GM23338 (cell line): ENCODE measurements around the gene TBL1XR1. TPM values are rescaled to one million over a fixed set of nuclear protein-coding genes. Genes with fewer than 3 reads are reported as not detected.

Experiments
- ATAC-seq: fragments of 200-7000 bp; cut with Tn5 transposase; 3 replicates; pipeline ENCODE4 v1.9.1; 2020
- DNase-seq: peaks from one replicate; pipeline ENCODE4 v3.0.0-alpha.2; 2015; ENCODE audit warnings: low spot score
- H2AFZ ChIP-seq: fragments of 200-600 bp; sonication (generic); 2 replicates; pipeline ENCODE4 v1.8.0; 2016; ENCODE audit warnings: antibody characterized with exemption, mild to moderate bottlenecking, moderate library complexity
- H3F3A ChIP-seq: fragments of 200-600 bp; sonication (generic); replicated peaks from 2 replicates; pipeline ENCODE4 v1.8.0; 2017; ENCODE audit warnings: antibody characterized with exemption, mixed run types, low read depth
- H3K27ac ChIP-seq: fragments of 200-600 bp; sonication (generic); 2 replicates; pipeline ENCODE4 v1.6.1; 2016; ENCODE audit warnings: low read depth
- H3K27me3 ChIP-seq: fragments of 200-600 bp; sonication (generic); 2 replicates; pipeline ENCODE4 v1.8.0; 2016; ENCODE audit warnings: mild to moderate bottlenecking, mixed run types, moderate library complexity; ENCODE audit not compliant: insufficient read depth
- H3K36me3 ChIP-seq: fragments of 200-600 bp; sonication (generic); 2 replicates; pipeline ENCODE4 v1.8.0; 2016; ENCODE audit warnings: mild to moderate bottlenecking; ENCODE audit not compliant: insufficient read depth
- H3K4me1 ChIP-seq: fragments of 200-600 bp; sonication (generic); 2 replicates; pipeline ENCODE4 v1.8.0; 2016; ENCODE audit warnings: mild to moderate bottlenecking, moderate library complexity; ENCODE audit not compliant: insufficient read depth
- H3K4me2 ChIP-seq: fragments of 200-600 bp; sonication (generic); 2 replicates; pipeline ENCODE4 v1.7.1; 2017; ENCODE audit warnings: mixed run types
- H3K4me3 ChIP-seq: fragments of 200-600 bp; sonication (generic); 2 replicates; pipeline ENCODE4 v1.6.1; 2016; ENCODE audit warnings: mixed run types
- H3K79me2 ChIP-seq: fragments of 200-600 bp; sonication (generic); replicated peaks from 2 replicates; pipeline ENCODE4 v1.8.0; 2017; ENCODE audit warnings: mild to moderate bottlenecking; ENCODE audit not compliant: insufficient read depth
- H3K9me2 ChIP-seq: fragments of 200-600 bp; sonication (generic); 2 replicates; pipeline ENCODE4 v1.8.0; 2017; ENCODE audit not compliant: insufficient read depth
- H4K20me1 ChIP-seq: fragments of 200-600 bp; sonication (generic); replicated peaks from 2 replicates; pipeline ENCODE4 v1.8.0; 2017; ENCODE audit warnings: mild to moderate bottlenecking; ENCODE audit not compliant: insufficient read depth
- H3K27ac Mint-ChIP-seq: 2 replicates; pipeline ENCODE4 v1.8.0; 2020; ENCODE audit warnings: inconsistent platforms, mild to moderate bottlenecking, moderate library complexity, mixed read lengths
- H3K27me3 Mint-ChIP-seq: 3 replicates; pipeline ENCODE4 v1.8.0; 2022; ENCODE audit warnings: low read depth, mild to moderate bottlenecking, moderate library complexity, mixed read lengths, inconsistent platforms; ENCODE audit not compliant: insufficient read depth, poor library complexity
- H3K36me3 Mint-ChIP-seq: 3 replicates; pipeline ENCODE4 v1.8.0; 2021; ENCODE audit warnings: low read depth, mild to moderate bottlenecking, inconsistent platforms, moderate library complexity, mixed read lengths
- H3K4me1 Mint-ChIP-seq: 3 replicates; pipeline ENCODE4 v1.8.0; 2020; ENCODE audit warnings: mild to moderate bottlenecking, inconsistent platforms, mixed read lengths
- H3K4me3 Mint-ChIP-seq: 3 replicates; pipeline ENCODE4 v1.8.0; 2021; ENCODE audit warnings: moderate library complexity, mild to moderate bottlenecking, inconsistent platforms, mixed read lengths
- H3K9me3 Mint-ChIP-seq: 3 replicates; pipeline ENCODE4 v1.8.0; 2020; ENCODE audit warnings: moderate library complexity, mild to moderate bottlenecking, inconsistent platforms, mixed read lengths
- CTCF ChIP-seq, 2 experiments: fragments of 200-600 bp in 1 of 2; sonication (generic) in 1 of 2; conservative IDR thresholded peaks; 2 replicates each; pipeline versions ENCODE4 v1.5.1 to v1.6.1; 2016 to 2017; ENCODE audit warnings: antibody characterized with exemption in 2 of 2, low read depth in 2 of 2, mild to moderate bottlenecking in 2 of 2, moderate library complexity in 1 of 2
- ETS1 ChIP-seq: IDR thresholded peaks from 2 replicates; pipeline ENCODE4 v1.6.1; 2016; ENCODE audit warnings: antibody characterized with exemption
- EZH2phosphoT487 ChIP-seq: fragments of 200-600 bp; sonication (generic); IDR thresholded peaks from one replicate; pipeline ENCODE4 v1.8.1; 2018; ENCODE audit warnings: antibody characterized with exemption; ENCODE audit not compliant: unreplicated experiment
- JUNB ChIP-seq: IDR thresholded peaks from one replicate; pipeline ENCODE4 v1.6.1; 2016; ENCODE audit warnings: antibody characterized with exemption; ENCODE audit not compliant: unreplicated experiment
- NANOG ChIP-seq: IDR thresholded peaks from 2 replicates; pipeline ENCODE4 v1.6.1; 2016; ENCODE audit warnings: antibody characterized with exemption, borderline replicate concordance
- POLR2AphosphoS5 ChIP-seq: IDR thresholded peaks from 2 replicates; pipeline ENCODE4 v1.6.1; 2016; ENCODE audit warnings: antibody characterized with exemption, low read depth
- REST ChIP-seq: IDR thresholded peaks from one replicate; pipeline ENCODE4 v1.6.1; 2018; ENCODE audit warnings: antibody characterized with exemption; ENCODE audit not compliant: unreplicated experiment
- STAT1 ChIP-seq: IDR thresholded peaks from one replicate; pipeline ENCODE4 v1.6.1; 2016; ENCODE audit warnings: antibody characterized with exemption; ENCODE audit not compliant: unreplicated experiment
- ZNF114 ChIP-seq: fragments of 250-450 bp; sonication (Bioruptor Pico); IDR thresholded peaks from 2 replicates; pipeline ENCODE4 v1.5.0; 2020; ENCODE audit warnings: mild to moderate bottlenecking, moderate library complexity
- ZNF331 ChIP-seq: fragments of 250-450 bp; sonication (Bioruptor Pico); IDR thresholded peaks from 2 replicates; pipeline ENCODE4 v1.5.0; 2020; ENCODE audit warnings: low read depth, mild to moderate bottlenecking, moderate library complexity
- ZNF462 ChIP-seq: fragments of 250-450 bp; sonication (Bioruptor Pico); IDR thresholded peaks from 2 replicates; pipeline ENCODE4 v1.5.0; 2020; ENCODE audit warnings: mild to moderate bottlenecking, moderate library complexity
- polyA plus RNA-seq: library from polyadenylated mRNA; unstranded; fragments of >200 nt; fragmentation: Nextera tagmentation; extraction: Ambion mirVana; gene quantifications from 2 replicates; pipeline ENCODE4 v1.2.1, GENCODE V29; 2016
- total RNA-seq: library from RNA; depleted of rRNA; stranded (reverse); fragments of >200 nt; shearing (Covaris generic); gene quantifications from 2 replicates; pipeline ENCODE4 v1.2.3, GENCODE V29; 2014

The TBL1XR1 gene
- total and polyA plus RNA-seq, 2 experiments from 2014 or later: 49.6 to 122 TPM

- DNase-seq: no peak
- H3K27ac ChIP-seq: no peak overlapping the region
- H3F3A ChIP-seq: no peaks in the 10 kb centered on the region
Measured at GRCh38 chr3:176969506-176969905, 227.8 kb downstream of the TBL1XR1 start.

More at GRCh38 chr3:176969506-176969905, 227.8 kb downstream of the TBL1XR1 start:
- Mint-ChIP-seq H3K9me3 (no peaks in the 10 kb centered on the region), H3K27me3 (no peaks in the 10 kb centered on the region), H3K36me3 (no peaks in the 10 kb centered on the region), H3K27ac (no peak overlapping the region), H3K4me1 (no peaks in the 10 kb centered on the region), H3K4me3 (no peak overlapping the region)
- H4K20me1 ChIP-seq: no peaks in the 10 kb centered on the region
- no peak overlapping the region for H2AFZ ChIP-seq
- no peaks in the 10 kb centered on the region for H3K4me1 ChIP-seq
- TF ChIP-seq CTCF (conservative IDR thresholded peaks at IDR 0.05; ENCODE audit: low read depth in 2 of 2) (no peak), ZNF462 (CRISPR knock-in tag) (no peak), ETS1 (no peak), NANOG (no peak), EZH2phosphoT487 (no peak), REST (no peak), ZNF331 (CRISPR knock-in tag) (no peak), STAT1 (no peak), JUNB (no peak), POLR2AphosphoS5 (no peak), ZNF114 (CRISPR knock-in tag) (no peak)
- no peaks in the 10 kb centered on the region for H3K36me3 ChIP-seq
- H3K4me3 ChIP-seq: no peak overlapping the region
- ATAC-seq: no peak
- no peaks in the 10 kb centered on the region for H3K9me2 ChIP-seq
- H3K79me2 ChIP-seq: no peaks in the 10 kb centered on the region
- H3K27me3 ChIP-seq: no peaks in the 10 kb centered on the region
- no peak overlapping the region for H3K4me2 ChIP-seq
